ENCODE data around the gene ERF. TPM values are rescaled to one million over a fixed set of nuclear protein-coding genes. Genes with fewer than 3 reads are reported as not detected.

The ERF gene
- total RNA-seq, 1 donor from 2014 or later, result 43.1 TPM

DNA sequence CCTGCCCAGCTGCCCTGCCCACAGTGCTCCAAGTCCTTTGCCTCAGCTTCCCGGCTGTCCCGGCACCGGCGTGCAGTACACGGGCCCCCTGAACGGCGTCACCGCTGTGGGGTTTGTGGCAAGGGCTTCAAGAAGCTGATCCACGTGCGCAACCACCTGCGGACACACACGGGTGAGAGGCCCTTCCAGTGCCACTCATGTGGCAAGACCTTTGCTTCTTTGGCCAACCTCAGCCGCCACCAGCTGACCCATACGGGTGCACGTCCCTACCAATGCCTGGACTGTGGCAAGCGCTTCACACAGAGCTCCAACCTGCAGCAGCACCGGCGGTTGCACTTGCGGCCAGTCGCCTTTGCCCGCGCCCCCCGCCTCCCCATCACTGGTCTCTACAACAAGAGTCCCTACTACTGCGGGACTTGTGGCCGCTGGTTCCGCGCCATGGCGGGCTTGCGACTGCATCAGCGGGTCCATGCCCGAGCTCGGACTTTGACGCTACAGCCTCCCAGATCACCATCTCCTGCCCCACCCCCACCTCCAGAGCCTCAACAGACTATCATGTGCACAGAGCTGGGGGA is 29.1 kb downstream of the ERF start:
- no peaks in the 10 kb centered on the region for H3K36me3 ChIP-seq
- H3K27me3 Mint-ChIP-seq (ENCODE audit: insufficient read depth, low read depth), result peaks cover 3% of the 10 kb centered on the region
- H3K36me3 Mint-ChIP-seq, result peaks cover 30% of the 10 kb centered on the region
- H3K4me2 ChIP-seq, result no peak overlapping the region
- no peak for DNase-seq (ENCODE audit: low spot score)
- peaks cover 11% of the 10 kb centered on the region for H3K4me1 Mint-ChIP-seq
- H3K27ac ChIP-seq, result no peak overlapping the region
- no peaks in the 10 kb centered on the region for H3K9me3 Mint-ChIP-seq
- H3K27me3 ChIP-seq, result no peaks in the 10 kb centered on the region
- H3K79me2 ChIP-seq (ENCODE audit: low read depth), result peaks cover 27% of the 10 kb centered on the region
- TF ChIP-seq EZH2phosphoT487 (IDR thresholded peaks at IDR 0.05), result no peak
- TF ChIP-seq, protein P1, sequence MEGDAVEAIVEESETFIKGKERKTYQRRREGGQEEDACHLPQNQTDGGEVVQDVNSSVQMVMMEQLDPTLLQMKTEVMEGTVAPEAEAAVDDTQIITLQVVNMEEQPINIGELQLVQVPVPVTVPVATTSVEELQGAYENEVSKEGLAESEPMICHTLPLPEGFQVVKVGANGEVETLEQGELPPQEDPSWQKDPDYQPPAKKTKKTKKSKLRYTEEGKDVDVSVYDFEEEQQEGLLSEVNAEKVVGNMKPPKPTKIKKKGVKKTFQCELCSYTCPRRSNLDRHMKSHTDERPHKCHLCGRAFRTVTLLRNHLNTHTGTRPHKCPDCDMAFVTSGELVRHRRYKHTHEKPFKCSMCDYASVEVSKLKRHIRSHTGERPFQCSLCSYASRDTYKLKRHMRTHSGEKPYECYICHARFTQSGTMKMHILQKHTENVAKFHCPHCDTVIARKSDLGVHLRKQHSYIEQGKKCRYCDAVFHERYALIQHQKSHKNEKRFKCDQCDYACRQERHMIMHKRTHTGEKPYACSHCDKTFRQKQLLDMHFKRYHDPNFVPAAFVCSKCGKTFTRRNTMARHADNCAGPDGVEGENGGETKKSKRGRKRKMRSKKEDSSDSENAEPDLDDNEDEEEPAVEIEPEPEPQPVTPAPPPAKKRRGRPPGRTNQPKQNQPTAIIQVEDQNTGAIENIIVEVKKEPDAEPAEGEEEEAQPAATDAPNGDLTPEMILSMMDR (IDR thresholded peaks at IDR 0.05), result no peak
- H4K20me1 ChIP-seq (ENCODE audit: low read depth), result peaks cover 39% of the 10 kb centered on the region
- no peak overlapping the region for H2AFZ ChIP-seq (replicated peaks)
- H3K9me3 ChIP-seq (ENCODE audit: low read depth), result no peaks in the 10 kb centered on the region
- no peak overlapping the region for H3K27ac Mint-ChIP-seq
- no peak overlapping the region for H3K9ac ChIP-seq
- H3K4me1 ChIP-seq, result peaks cover 5% of the 10 kb centered on the region
- H3K4me3 ChIP-seq, result no peak overlapping the region
- peaks cover 3% of the 10 kb centered on the region for H3F3A ChIP-seq (ENCODE audit: low read depth)
- H3K4me3 Mint-ChIP-seq, result no peak overlapping the region

DNA sequence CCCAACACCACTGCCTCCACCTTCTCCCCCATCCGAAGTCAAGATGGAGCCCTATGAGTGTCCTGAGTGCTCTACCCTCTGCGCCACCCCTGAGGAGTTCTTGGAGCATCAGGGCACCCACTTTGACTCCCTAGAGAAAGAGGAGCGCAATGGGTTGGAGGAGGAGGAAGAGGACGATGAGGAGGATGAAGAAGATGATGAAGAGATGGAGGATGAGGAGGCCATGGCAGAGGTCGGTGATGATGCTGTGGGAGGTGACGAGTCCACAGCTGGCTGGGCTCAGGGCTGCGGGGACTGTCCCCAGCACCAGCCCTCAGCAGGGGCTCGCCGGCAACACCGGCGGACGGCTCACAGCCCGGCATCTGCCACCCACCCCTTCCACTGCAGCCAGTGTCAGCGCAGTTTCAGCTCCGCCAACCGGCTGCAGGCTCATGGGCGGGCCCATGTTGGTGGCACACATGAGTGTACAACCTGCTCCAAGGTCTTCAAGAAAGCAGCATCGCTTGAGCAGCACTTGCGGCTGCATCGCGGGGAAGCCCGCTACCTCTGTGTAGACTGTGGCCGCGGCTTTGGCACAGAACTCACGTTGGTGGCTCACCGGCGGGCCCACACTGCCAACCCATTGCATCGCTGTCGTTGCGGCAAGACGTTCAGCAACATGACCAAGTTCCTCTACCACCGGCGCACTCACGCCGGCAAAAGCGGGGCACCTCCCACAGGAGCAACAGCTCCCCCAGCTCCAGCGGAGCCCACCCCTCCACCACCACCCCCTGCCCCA is 29.8 kb downstream of the ERF start:
- Histone ChIP-seq H4K20me1 (ENCODE audit: low read depth) (peaks cover 32% of the 10 kb centered on the region), H3K9ac (no peak overlapping the region), H3K4me3 (no peak overlapping the region), H2AFZ (replicated peaks) (no peak overlapping the region), H3K27me3 (no peaks in the 10 kb centered on the region), H3K4me1 (peaks cover 7% of the 10 kb centered on the region), H3F3A (ENCODE audit: low read depth) (peaks cover 9% of the 10 kb centered on the region), H3K27ac (no peak overlapping the region), H3K79me2 (ENCODE audit: low read depth) (peaks cover 31% of the 10 kb centered on the region), H3K4me2 (no peak overlapping the region), H3K9me3 (ENCODE audit: low read depth) (no peaks in the 10 kb centered on the region), H3K36me3 (no peaks in the 10 kb centered on the region)
- no peak overlapping the region for H3K4me3 Mint-ChIP-seq
- peaks cover 30% of the 10 kb centered on the region for H3K36me3 Mint-ChIP-seq
- H3K4me1 Mint-ChIP-seq, result peaks cover 14% of the 10 kb centered on the region
- TF ChIP-seq, protein P1 (IDR thresholded peaks at IDR 0.05), result no peak
- TF ChIP-seq EZH2 (IDR thresholded peaks at IDR 0.05) (no peak), EZH2phosphoT487 (IDR thresholded peaks at IDR 0.05) (no peak)
- H3K9me3 Mint-ChIP-seq, result no peaks in the 10 kb centered on the region
- no peak overlapping the region for H3K27ac Mint-ChIP-seq
- H3K27me3 Mint-ChIP-seq (ENCODE audit: insufficient read depth, low read depth), result peaks cover 3% of the 10 kb centered on the region
- DNase-seq (ENCODE audit: low spot score), result no peak

DNA sequence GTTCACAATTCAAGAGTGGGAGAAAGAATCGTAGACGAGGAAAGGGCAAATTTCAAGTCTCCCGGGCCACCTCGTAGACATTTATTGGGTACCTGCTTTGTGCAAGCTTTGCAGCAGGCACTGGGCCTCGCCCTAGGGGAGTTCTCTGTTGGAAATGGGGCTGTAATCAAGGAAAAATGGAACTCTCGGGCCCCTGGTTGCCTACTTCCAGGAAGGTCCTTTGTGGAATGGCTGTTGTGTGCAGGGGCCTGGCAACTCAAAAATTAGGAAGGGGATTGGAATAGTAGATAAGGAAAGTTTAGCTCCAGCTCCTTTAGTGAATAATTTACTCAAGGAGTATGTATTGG is 34.2 kb downstream of the ERF start:
- Histone ChIP-seq H3K4me1 (peaks cover 22% of the 10 kb centered on the region), H3K27me3 (no peaks in the 10 kb centered on the region), H3K4me2 (peak overlapping the region; percentile 93), H4K20me1 (ENCODE audit: low read depth) (peaks cover 26% of the 10 kb centered on the region), H3F3A (ENCODE audit: low read depth) (peaks cover 24% of the 10 kb centered on the region), H3K9me3 (ENCODE audit: low read depth) (no peaks in the 10 kb centered on the region), H3K27ac (peak overlapping the region; percentile 57), H3K4me3 (peak overlapping the region; percentile 66), H3K36me3 (no peaks in the 10 kb centered on the region), H2AFZ (replicated peaks) (peak overlapping the region; percentile 28), H3K9ac (peak overlapping the region; percentile 76), H3K79me2 (ENCODE audit: low read depth) (peaks cover 54% of the 10 kb centered on the region)
- Mint-ChIP-seq H3K4me3 (peak overlapping the region; percentile 96), H3K27ac (peak overlapping the region; percentile 87), H3K27me3 (ENCODE audit: insufficient read depth, low read depth) (peaks cover 5% of the 10 kb centered on the region), H3K36me3 (peaks cover 8% of the 10 kb centered on the region), H3K9me3 (no peaks in the 10 kb centered on the region), H3K4me1 (peaks cover 33% of the 10 kb centered on the region)
- peak; percentile 13 for DNase-seq (ENCODE audit: low spot score)
- TF ChIP-seq EZH2 (IDR thresholded peaks at IDR 0.05) (no peak), EZH2phosphoT487 (IDR thresholded peaks at IDR 0.05) (no peak)
- TF ChIP-seq, protein P1 (IDR thresholded peaks at IDR 0.05), result no peak
